Testis (tissue), 2 donors: ENCODE measurements around the gene DDC.

Experiments
- POLR2A ChIP-seq: fragments of 450-650 bp; IDR thresholded peaks from one replicate; pipeline ENCODE4 v1.6.1; 2017; ENCODE audit warnings: antibody characterized with exemption, mild to moderate bottlenecking, moderate library complexity
- TF ChIP-seq, protein P1 (sequence below), 3 experiments: fragments of 450-650 bp in 2 of 3; fragments of 200-600 bp in 1 of 3; sonication (generic) in 1 of 3; IDR thresholded peaks; one replicate each; pipeline ENCODE4 v1.5.1; 2016 to 2019; ENCODE audit warnings: antibody characterized with exemption in 3 of 3, mild to moderate bottlenecking in 2 of 3, moderate library complexity in 1 of 3

DNA sequence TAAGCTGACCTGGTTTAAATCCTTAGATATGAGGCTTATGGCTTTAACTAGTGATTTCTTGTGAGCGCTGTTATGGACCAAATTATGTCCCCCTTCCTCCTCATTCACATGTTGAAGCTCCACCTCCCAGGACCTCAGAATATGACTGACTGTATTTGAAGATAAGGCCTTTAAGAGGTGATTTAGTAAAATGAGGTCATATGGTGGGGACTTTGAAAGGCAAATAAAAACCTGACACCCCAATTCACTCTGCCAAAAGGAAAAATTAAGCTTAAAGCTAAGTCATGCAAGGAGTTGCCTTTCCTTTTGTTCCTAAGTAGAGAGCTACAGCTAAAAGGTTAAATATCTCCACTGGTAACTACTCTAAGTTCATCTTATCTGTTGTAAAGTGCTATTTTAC lies 78.7 kb downstream of the DDC start:
- TF ChIP-seq, protein P1, sequence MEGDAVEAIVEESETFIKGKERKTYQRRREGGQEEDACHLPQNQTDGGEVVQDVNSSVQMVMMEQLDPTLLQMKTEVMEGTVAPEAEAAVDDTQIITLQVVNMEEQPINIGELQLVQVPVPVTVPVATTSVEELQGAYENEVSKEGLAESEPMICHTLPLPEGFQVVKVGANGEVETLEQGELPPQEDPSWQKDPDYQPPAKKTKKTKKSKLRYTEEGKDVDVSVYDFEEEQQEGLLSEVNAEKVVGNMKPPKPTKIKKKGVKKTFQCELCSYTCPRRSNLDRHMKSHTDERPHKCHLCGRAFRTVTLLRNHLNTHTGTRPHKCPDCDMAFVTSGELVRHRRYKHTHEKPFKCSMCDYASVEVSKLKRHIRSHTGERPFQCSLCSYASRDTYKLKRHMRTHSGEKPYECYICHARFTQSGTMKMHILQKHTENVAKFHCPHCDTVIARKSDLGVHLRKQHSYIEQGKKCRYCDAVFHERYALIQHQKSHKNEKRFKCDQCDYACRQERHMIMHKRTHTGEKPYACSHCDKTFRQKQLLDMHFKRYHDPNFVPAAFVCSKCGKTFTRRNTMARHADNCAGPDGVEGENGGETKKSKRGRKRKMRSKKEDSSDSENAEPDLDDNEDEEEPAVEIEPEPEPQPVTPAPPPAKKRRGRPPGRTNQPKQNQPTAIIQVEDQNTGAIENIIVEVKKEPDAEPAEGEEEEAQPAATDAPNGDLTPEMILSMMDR (IDR thresholded peaks at IDR 0.05): no peak
- no peak for TF ChIP-seq POLR2A
